Muscle layer of duodenum (tissue), 2 donors: ENCODE results near the gene TMEM201.

Source experiments
- H3K27ac ChIP-seq: one replicate; pipeline ENCODE4 v1.7.0; 2013; ENCODE audit warnings: mild to moderate bottlenecking, low read length
- H3K27me3 ChIP-seq: one replicate; pipeline ENCODE4 v1.7.0; 2013; ENCODE audit warnings: low read depth, mild to moderate bottlenecking, control low read depth, low read length
- H3K36me3 ChIP-seq, 2 donors: one replicate each; pipeline ENCODE4 v1.7.0; 2013; ENCODE audit warnings: low read length in 2 of 2, control low read depth in 1 of 2, mild to moderate bottlenecking in 1 of 2; ENCODE audit not compliant: insufficient read depth in 2 of 2, control insufficient read depth in 1 of 2
- H3K4me1 ChIP-seq, 2 donors: one replicate each; pipeline ENCODE4 v1.7.0; 2013; ENCODE audit warnings: low read length in 2 of 2, mild to moderate bottlenecking in 2 of 2, control low read depth in 1 of 2, moderate library complexity in 1 of 2; ENCODE audit not compliant: insufficient read depth in 2 of 2, control insufficient read depth in 1 of 2
- H3K4me3 ChIP-seq, 2 donors: one replicate each; pipeline ENCODE4 v1.7.0; 2013; ENCODE audit warnings: low read length in 2 of 2, low read depth in 1 of 2, mild to moderate bottlenecking in 1 of 2
- H3K9me3 ChIP-seq, 2 donors: one replicate each; pipeline ENCODE4 v1.7.0; 2013; ENCODE audit warnings: low read length in 2 of 2, control low read depth in 1 of 2, mild to moderate bottlenecking in 1 of 2; ENCODE audit not compliant: control insufficient read depth in 1 of 2
- donor health status: healthy.

Gene TMEM201

GRCh38 chr1:9602794-9603167 is 14.1 kb downstream of the TMEM201 start:
- Histone ChIP-seq H3K4me1 (no peaks in the 10 kb centered on the region), H3K27ac (no peak overlapping the region), H3K9me3 (no peaks in the 10 kb centered on the region), H3K27me3 (no peaks in the 10 kb centered on the region), H3K36me3 (peaks cover 5 to 49% of the 10 kb centered on the region in 2 donors), H3K4me3 (no peak overlapping the region)

GRCh38 chr1:9603307-9603706 is 14.6 kb downstream of the TMEM201 start:
- H3K27ac ChIP-seq = no peak overlapping the region
- H3K36me3 ChIP-seq = peaks cover 0 to 49% of the 10 kb centered on the region in 2 donors
- no peaks in the 10 kb centered on the region for H3K27me3 ChIP-seq
- no peaks in the 10 kb centered on the region for H3K9me3 ChIP-seq
- no peaks in the 10 kb centered on the region for H3K4me1 ChIP-seq
- H3K4me3 ChIP-seq = no peak overlapping the region

- Histone ChIP-seq H3K4me1 (no peaks in the 10 kb centered on the region), H3K9me3 (no peaks in the 10 kb centered on the region), H3K36me3 (peaks cover 0 to 55% of the 10 kb centered on the region in 2 donors), H3K4me3 (no peak overlapping the region), H3K27ac (no peak overlapping the region), H3K27me3 (no peaks in the 10 kb centered on the region)
Observed at GRCh38 chr1:9603766-9604753, 15.3 kb downstream of the TMEM201 start.

- H3K4me3 ChIP-seq = no peak overlapping the region
- H3K9me3 ChIP-seq = no peaks in the 10 kb centered on the region
- H3K27me3 ChIP-seq = no peaks in the 10 kb centered on the region
- H3K4me1 ChIP-seq = no peaks in the 10 kb centered on the region
- H3K27ac ChIP-seq = no peak overlapping the region
- H3K36me3 ChIP-seq = peaks cover 1 to 63% of the 10 kb centered on the region in 2 donors
Observed at GRCh38 chr1:9604836-9605235, 16.1 kb downstream of the TMEM201 start.

- peaks cover 4 to 70% of the 10 kb centered on the region in 2 donors for H3K36me3 ChIP-seq
- no peak overlapping the region for H3K27ac ChIP-seq
- no peak overlapping the region for H3K4me3 ChIP-seq
Observed at GRCh38 chr1:9605946-9606455, 17.3 kb downstream of the TMEM201 start.

GRCh38 chr1:9606458-9606857 is 17.7 kb downstream of the TMEM201 start:
- no peak overlapping the region for H3K27ac ChIP-seq
- no peaks in the 10 kb centered on the region for H3K4me1 ChIP-seq
- H3K4me3 ChIP-seq = no peak overlapping the region
- H3K27me3 ChIP-seq = no peaks in the 10 kb centered on the region
- no peaks in the 10 kb centered on the region for H3K9me3 ChIP-seq
- H3K36me3 ChIP-seq = peaks cover 4 to 70% of the 10 kb centered on the region in 2 donors

More at GRCh38 chr1:9605946-9606455, 17.3 kb downstream of the TMEM201 start:
- H3K4me1 ChIP-seq = no peaks in the 10 kb centered on the region
- H3K27me3 ChIP-seq = no peaks in the 10 kb centered on the region
- H3K9me3 ChIP-seq = no peaks in the 10 kb centered on the region

GRCh38 chr1:9606948-9607347 is 18.2 kb downstream of the TMEM201 start:
- Histone ChIP-seq H3K27ac (no peak overlapping the region), H3K36me3 (peaks cover 4 to 70% of the 10 kb centered on the region in 2 donors), H3K4me3 (no peak overlapping the region), H3K27me3 (no peaks in the 10 kb centered on the region), H3K4me1 (no peaks in the 10 kb centered on the region), H3K9me3 (no peaks in the 10 kb centered on the region)

GRCh38 chr1:9607352-9607751 is 18.6 kb downstream of the TMEM201 start:
- H3K27me3 ChIP-seq = no peaks in the 10 kb centered on the region
- H3K4me1 ChIP-seq = no peaks in the 10 kb centered on the region
- no peaks in the 10 kb centered on the region for H3K9me3 ChIP-seq
- peaks cover 4 to 71% of the 10 kb centered on the region in 2 donors for H3K36me3 ChIP-seq
- H3K27ac ChIP-seq = no peak overlapping the region
- H3K4me3 ChIP-seq = no peak overlapping the region

- no peaks in the 10 kb centered on the region for H3K4me1 ChIP-seq
- no peaks in the 10 kb centered on the region for H3K9me3 ChIP-seq
- no peaks in the 10 kb centered on the region for H3K27me3 ChIP-seq
- H3K36me3 ChIP-seq = peaks cover 9 to 69% of the 10 kb centered on the region in 2 donors
- no peak overlapping the region for H3K4me3 ChIP-seq
- H3K27ac ChIP-seq = no peak overlapping the region
Observed at GRCh38 chr1:9609998-9610397, 21.3 kb downstream of the TMEM201 start.

- no peak overlapping the region for H3K27ac ChIP-seq
- H3K9me3 ChIP-seq = no peaks in the 10 kb centered on the region
- H3K27me3 ChIP-seq = no peaks in the 10 kb centered on the region
- no peaks in the 10 kb centered on the region for H3K4me1 ChIP-seq
- H3K36me3 ChIP-seq = peaks cover 9 to 69% of the 10 kb centered on the region in 2 donors
- no peak overlapping the region for H3K4me3 ChIP-seq
Observed at GRCh38 chr1:9610548-9610947, 21.8 kb downstream of the TMEM201 start.

GRCh38 chr1:9611716-9612115 is 23.0 kb downstream of the TMEM201 start:
- peaks cover 9 to 64% of the 10 kb centered on the region in 2 donors for H3K36me3 ChIP-seq
- H3K27me3 ChIP-seq = no peaks in the 10 kb centered on the region

More at GRCh38 chr1:9611716-9612115, 23.0 kb downstream of the TMEM201 start:
- Histone ChIP-seq H3K4me1 (no peaks in the 10 kb centered on the region), H3K4me3 (no peak overlapping the region), H3K9me3 (no peaks in the 10 kb centered on the region), H3K27ac (no peak overlapping the region)
